GM19438 (cell line): ENCODE results near the gene MYH8.

Experiments used
- ATAC-seq: cut with Tn5 transposase; IDR thresholded peaks from one replicate; pipeline ENCODE4 v1.9.1; 2021; ENCODE audit warnings: low read depth; ENCODE audit not compliant: unreplicated experiment

Gene MYH8

GRCh38 chr17:10421900-10422542 is at the start of gene MYH8:
Gene MYH8 (minus strand): TSS chr17:10421950. CDS start chr17:10420227, 1,723 bp downstream.
- ATAC-seq = no peak

- ATAC-seq = no peak
Observed at GRCh38 chr17:10469459-10469858, 47.7 kb upstream of the MYH8 start, which contains the start of gene MYH4. Gene MYH4 (minus strand): TSS chr17:10469559. CDS start chr17:10466745, 2,814 bp downstream.

DNA sequence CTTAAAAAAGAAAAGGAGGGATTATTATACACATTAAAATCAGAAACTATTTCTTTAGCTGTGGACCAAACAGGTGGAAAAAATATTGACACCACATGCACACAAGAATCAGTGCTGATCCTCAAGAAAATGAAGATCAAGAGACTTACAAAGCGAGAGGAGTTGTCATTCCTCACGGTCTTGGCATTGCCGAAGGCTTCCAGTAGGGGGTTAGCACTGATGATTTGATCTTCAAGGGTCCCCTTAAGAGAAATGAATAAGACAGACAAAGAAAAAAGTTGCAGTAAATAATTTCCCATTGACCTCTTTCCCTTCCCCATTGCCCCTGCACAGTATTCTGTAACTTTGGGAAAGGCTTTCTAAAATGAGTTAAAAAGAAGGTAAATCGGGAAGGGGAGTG is 41.7 kb upstream of the MYH8 start:
- no peak for ATAC-seq

DNA sequence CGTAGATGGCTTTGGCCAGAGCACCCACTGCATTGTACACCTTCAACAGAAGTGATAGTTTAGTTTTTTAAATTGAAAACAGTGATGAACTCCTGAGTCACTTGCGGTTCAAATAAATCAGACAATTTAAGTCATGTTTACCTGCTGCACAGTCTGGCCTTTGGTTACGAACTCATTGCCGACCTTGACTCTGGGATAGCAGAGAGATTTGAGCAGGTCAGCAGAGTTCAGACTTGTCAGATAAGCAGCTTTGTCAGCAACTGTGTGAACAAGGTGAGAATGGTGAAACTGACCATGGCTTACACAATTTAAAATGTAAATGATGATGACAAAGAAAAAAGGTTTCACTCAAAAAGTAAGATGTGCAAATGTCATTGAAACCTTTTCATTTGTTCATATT is 38.3 kb upstream of the MYH8 start:
- ATAC-seq = no peak

- no peak for ATAC-seq
Observed at GRCh38 chr17:10458701-10459100, 37.0 kb upstream of the MYH8 start.

GRCh38 chr17:10457952-10458351 is 36.2 kb upstream of the MYH8 start:
- no peak for ATAC-seq

DNA sequence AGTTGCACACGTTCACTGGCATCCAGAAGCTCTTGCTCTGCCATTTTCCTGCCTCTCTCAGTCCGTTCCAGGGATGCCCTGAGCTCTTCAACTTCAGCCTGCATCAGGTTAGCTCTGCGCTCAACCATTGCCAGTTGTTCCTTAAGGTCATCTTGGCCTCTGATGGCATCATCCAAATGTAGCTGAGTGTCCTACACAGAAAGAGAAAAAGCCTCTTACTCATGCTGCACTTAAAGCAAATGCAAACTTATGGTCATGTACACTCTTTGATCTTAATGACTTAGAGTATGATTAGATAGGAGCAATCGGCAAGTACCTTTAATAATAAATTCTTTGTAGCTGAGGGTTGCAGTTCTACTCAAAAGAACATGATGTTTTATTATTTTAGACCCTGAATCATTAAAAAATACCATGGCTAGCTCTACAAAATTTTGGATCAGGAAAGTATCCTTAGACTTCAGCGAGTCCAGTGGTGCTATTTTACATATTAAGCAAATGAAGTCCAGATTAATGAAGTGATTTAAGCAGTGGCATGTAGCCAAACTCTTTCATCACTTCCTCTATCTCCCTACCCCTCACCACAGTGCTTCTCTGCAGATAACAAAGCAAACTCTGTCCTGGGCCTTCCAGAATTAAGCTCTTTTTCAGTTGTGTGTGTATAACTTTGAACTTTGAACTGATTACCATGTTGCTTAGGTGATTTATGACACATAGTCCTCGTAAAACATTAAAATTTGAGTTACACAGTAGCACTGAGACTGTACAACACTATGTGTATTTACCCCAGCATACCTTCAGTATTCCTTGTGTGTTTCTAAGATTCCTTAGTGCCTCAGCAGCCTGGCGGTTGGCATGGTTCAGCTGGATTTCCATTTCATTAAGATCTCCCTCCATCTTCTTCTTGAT is 25.5 kb upstream of the MYH8 start:
- no peak for ATAC-seq

GRCh38 chr17:10439816-10440215 is 18.1 kb upstream of the MYH8 start:
- ATAC-seq = no peak

DNA sequence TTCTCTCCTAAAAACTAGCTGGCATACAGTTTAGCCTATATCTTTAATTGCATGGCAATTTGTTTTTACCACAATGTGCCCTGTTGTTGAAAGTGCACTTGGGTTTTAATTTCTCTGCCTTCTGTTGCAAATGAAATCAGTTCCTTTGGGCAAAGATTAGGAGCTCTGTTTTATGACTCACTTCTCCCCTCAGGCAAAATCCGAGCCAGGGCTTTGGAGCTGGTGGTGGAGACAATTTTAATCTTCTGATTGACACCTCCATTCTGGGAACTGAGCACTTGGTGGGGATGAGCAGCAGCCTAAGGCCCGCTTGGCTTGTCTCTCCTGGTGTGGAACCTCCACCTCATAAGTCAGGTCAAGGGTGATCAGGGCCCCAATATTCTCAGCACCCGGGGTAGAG is 13.3 kb upstream of the MYH8 start:
- no peak for ATAC-seq

DNA sequence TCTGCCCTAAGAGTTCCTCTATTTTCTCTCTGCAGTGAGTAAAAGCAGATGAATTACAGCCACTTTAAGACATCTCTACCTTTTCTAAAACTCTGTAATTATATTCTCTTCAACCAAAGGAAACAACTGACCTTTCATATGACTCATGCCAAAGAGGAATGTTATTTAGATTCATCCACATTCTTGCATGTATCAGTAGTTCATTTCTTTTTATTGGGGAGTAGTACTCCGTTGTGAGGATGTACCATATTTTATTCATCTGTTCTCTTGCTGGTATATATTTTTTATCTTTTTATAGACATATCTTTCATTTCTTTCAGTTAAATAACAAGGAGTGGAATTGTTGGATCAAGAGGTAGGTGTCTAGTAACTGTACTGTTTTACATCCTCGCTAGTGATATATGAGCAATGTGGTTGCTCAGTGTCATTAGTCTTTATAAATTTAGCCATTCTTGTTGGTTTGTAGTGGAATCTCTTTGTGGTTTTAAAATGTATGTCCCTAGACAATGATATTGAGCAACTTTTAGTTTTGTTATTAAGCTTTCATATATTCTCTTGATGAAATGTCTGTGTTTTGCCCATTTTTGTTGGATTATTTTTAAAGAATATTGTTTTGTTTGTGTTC is 7.8 kb upstream of the MYH8 start:
- no peak for ATAC-seq

- ATAC-seq = no peak
Observed at GRCh38 chr17:10428781-10429180, 7.0 kb upstream of the MYH8 start.

DNA sequence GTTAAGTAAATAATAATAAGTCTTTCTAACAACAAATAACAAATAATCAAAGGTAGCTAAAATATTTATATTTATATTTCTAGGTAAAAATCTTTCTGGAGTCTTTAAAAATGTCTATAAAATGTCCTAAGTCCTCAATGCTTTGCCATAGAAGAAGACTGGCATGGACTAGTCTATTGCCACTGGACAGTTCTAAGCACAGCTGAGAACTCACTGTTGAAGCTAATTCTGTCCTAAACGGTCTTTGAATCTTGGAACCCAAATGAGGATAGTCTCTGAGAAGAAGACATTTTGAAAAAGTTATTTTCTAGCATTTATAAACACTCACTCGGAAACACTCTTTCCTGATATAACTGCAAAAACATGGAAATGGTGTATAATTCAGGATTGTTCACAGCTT is 539 bp downstream of the MYH8 start:
- no peak for ATAC-seq

GRCh38 chr17:10420811-10421210 is 939 bp downstream of the MYH8 start:
- no peak for ATAC-seq

DNA sequence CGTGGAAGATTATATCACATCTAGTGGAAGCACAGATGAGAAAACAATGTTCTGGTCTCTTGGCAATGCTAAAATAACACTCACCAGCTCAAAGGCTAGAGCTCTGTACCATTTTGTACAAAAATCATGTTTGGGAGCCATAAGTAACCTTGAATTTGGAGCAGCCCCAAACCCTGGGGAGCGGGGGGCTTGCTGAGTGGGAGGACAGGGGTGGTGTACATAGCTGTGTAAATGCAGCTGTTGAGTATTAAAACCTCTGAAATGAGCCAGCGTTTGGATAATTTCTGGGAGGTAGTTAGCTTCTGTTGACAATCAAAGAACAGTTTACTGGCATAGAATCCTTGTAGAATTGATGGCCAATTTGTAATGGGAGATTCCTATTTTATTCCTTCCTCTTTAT is 4.3 kb downstream of the MYH8 start:
- no peak for ATAC-seq

DNA sequence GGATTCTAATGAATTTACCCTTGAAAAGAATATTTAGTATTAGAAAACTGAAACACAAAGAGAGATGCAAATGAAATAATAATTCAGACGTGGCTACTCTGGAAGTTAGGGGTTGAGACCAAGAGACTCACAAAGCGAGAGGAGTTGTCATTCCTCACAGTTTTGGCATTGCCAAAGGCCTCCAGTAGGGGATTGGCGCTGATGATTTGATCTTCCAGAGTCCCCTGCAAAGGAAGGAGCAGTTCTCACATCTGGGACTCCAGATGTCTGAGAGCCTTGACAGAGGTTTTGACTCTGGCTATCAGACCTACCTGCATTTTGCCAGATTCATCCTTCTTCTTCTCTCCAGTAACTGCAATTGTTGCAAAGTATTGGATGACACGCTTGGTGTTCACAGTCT is 6.6 kb downstream of the MYH8 start:
- ATAC-seq = no peak

DNA sequence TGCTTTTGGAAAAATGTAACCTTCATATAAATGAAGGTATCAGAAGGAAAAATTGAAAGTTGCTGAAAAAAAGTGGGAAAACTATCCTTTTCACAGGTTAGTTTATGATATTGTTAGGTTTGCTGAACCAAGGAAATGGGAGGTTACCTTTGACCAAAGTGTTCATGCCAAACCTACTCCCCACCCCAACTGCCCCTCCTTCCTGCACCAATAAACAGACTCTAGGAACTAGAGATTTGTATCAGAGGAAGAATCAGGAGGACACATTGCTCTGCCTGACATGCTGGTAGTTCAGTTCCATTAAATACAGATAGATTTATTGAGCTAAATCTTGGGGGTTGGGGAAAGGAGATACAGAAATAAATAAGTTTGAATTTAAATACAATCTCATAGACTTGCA is 18.2 kb downstream of the MYH8 start:
- ATAC-seq = no peak

DNA sequence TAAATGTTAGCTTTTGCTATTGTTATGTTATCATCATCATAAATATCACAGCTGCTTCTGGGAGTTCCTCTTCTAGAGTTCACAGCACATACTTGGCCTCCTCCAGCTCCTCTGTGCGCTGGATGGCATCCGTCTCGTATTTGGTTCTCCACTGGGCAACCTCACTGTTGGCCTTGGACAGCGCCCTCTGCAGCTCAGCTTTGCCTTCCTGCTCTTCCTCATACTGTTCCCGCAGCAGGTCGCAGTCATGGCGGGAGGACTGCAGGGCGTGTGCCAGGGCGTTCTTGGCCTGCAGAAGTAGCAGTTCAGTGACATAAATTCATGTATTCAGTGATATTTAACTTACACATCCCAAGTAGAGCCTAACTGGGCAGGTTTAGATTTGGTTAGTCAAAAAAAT is 23.4 kb downstream of the MYH8 start:
- ATAC-seq = no peak

DNA sequence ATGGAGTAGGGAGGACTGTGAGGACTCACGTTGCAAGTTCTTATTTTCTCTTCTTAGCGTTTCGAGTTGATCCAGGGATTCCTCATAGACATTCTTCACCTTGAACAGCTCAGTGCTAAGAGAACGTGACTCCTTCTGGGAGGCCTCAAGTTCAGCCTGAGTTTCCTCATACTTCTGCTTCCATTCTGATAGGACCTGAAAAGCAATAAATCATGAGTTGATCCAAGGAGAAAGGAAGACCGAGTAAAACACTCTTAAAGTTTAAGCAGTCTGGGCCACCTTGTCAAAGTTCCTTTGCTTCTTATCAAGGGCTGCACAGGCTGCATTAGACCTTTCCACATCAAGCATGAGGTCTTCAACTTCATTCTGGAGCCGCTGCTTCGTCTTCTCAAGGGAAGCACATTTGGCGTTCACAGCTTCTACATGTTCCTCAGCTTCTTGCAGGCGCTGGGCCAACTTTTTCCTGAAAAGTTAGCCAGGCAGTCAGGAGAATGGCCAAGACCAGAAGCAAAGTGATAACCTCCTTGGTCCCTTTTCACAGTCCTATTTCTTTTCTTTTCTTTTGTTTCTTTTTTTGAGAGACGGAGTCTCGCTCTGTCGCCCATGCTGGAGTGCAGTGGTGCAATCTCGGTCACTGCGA is 25.1 kb downstream of the MYH8 start:
- no peak for ATAC-seq

DNA sequence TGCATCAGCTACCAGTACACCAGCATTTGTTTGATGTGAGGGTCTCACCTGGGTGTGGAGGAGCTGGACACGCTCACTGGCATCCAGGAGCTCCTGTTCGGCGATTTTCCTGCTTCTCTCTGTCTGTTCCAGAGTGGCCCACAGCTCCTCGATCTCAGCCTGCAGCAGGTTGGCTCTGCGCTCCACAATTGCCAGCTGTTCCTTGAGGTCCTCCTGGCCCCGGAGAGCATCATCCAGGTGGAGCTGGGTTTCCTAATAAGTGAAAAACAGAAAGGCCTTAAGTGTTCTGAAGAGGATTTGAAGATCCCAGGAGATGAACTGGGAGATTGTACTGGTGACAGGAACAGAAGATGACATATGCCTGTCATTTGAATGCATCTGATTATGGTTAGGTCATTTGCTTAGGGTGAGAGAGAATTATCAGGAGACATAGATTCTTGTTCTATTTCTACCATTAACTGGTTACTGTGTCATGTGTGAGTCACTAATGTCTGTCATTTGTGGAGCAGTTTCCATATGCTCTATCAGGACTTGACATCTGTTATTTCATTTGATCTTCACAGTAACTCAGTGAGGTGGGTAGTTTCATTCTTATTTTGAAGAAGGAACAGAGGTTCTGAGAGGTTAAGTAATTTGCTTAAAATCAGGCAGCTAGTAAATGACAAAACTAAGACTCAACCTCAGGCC is 27.4 kb downstream of the MYH8 start:
- ATAC-seq = no peak

GRCh38 chr17:10392880-10393279 is 28.9 kb downstream of the MYH8 start:
- no peak for ATAC-seq
